Measurements from ENCODE around the gene GRAMD4. TPM values are rescaled to one million over a fixed set of nuclear protein-coding genes. Genes with fewer than 3 reads are reported as not detected.

Gene GRAMD4
- total and polyA plus RNA-seq, 10 of the 15 experiments (the other 5 are each of a cell fraction or from before 2014, with no cell fraction given): 0.21 to 45.5 (median 10.6) TPM

DNA sequence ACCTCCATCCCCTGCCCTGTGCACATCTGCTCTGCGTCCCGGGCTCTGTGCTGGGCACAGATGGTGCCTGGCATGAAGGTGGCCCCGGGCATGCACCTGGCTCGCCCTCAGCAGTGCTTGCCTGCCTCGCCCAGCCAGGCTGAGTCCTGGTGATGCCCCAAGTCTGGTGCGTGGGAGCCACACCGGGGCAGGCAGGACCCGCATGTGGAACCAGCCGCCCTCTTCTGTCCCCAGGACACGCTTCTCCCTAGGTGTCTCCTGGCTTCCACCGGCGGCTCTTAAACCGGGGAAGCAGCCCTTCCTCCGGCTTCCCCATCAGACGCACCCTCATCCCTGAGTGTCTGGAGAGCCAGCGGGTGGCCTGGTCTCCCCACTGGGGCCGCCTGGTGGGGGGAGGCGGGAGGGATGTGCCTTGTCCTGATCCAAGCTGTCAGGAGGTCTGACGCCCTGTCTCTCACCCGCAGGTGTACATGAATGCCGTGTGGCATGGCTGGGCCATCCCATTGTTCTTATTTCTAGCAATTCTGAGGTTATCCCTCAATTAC is 45.0 kb downstream of the GRAMD4 start:
- H3K4me3 ChIP-seq: no peak overlapping the region
- ChIA-PET RAD21 (ENCODE audit: unreplicated experiment) (no interaction called here), CTCF (no interaction called here), POLR2A (no interaction called here), SMC1A (ENCODE audit: uncharacterized antibody, unreplicated experiment) (interaction anchor here (0.9 kb wide), 1 partner anchor 101 kb away, joined by 3 read pairs; no protein-coding TSS in a partner anchor)
- no TSS peak for BruUV-seq (replicated peaks)
- H4K20me1 ChIP-seq (ENCODE audit: control insufficient read depth, insufficient read depth): no peaks in the 10 kb centered on the region
- H3K36me3 ChIP-seq (ENCODE audit: control insufficient read depth in 2 of 2, insufficient read depth in 2 of 2, low read length in 1 of 2): peaks cover 0 to 32% of the 10 kb centered on the region in 2 experiments; a peak in 3 of 4 replicates
- no peaks in the 10 kb centered on the region for H3K79me2 ChIP-seq (ENCODE audit: control insufficient read depth, insufficient read depth, low read length)
- H3K27ac ChIP-seq (ENCODE audit: control insufficient read depth, insufficient read depth): no peak overlapping the region
- H2AFZ ChIP-seq (ENCODE audit: control insufficient read depth, low read depth, low read length): no peak overlapping the region
- TF ChIP-seq HDAC6 (IDR thresholded peaks at IDR 0.05; ENCODE audit: unreplicated experiment) (no peak), RCOR1 (conservative IDR thresholded peaks at IDR 0.05; ENCODE audit: low read depth, low read length) (no peak), POLR2AphosphoS2 (IDR thresholded peaks at IDR 0.05; ENCODE audit: low read depth, low read length) (no peak), HDAC2 (IDR thresholded peaks at IDR 0.05) (no peak)
- H3K27me3 ChIP-seq (replicated peaks in 1 of 2; ENCODE audit: control insufficient read depth in 2 of 2, insufficient read depth in 2 of 2, low read length in 1 of 2): no peaks in the 10 kb centered on the region
- H3K9me3 ChIP-seq (replicated peaks; ENCODE audit: control insufficient read depth, insufficient read depth, low read length): no peaks in the 10 kb centered on the region
- ATAC-seq (no peak), FAIRE-seq (no peak), DNase-seq (ENCODE audit: low read depth, low spot score) (no peak)
- H3K4me1 ChIP-seq (ENCODE audit: control insufficient read depth, insufficient read depth, low read length): no peaks in the 10 kb centered on the region
- H3K4me2 ChIP-seq (ENCODE audit: control insufficient read depth, insufficient read depth): no peak overlapping the region
- in situ Hi-C loops (cut with MboI) (no loop called here), intact Hi-C loops (cut with micrococcal nuclease; ENCODE audit: unreplicated experiment) (no loop called here)
- no peak overlapping the region for H3K9ac ChIP-seq (ENCODE audit: control insufficient read depth, insufficient read depth, low read length)
- 81% methylated on average over 21 of the region's 21 CpGs for WGBS (ENCODE audit: insufficient coverage, insufficient replicate concordance, low lambda C conversion rate, missing lambda C conversion rate)

DNA sequence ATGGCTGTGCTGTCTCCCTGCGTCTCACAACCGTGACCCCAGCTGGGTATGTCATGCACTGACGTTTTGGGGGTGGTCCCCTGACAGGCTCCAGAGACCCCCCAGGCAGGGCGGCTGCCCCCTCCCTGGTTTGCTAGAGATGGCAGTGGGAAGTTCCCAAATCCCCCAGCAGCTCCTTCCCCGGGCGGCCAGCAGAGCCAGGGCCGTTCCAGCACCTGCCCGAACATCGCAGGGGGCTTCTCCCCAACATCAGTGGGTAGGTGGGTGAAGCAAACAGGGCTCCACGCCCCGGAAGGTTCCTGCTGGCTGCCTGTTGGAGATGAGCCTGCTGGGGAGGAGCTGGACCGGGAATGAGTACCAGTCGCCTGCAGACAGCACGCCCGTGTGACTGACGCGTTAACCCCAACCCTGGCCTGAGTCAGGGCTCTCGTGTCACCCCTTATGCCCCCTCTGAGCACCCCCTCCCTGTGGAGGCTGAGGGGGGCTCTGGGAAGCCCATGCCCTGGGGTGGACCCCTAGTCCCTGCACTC is 45.6 kb downstream of the GRAMD4 start:
- ChIA-PET CTCF (no interaction called here), POLR2A (no interaction called here), SMC1A (ENCODE audit: uncharacterized antibody, unreplicated experiment) (interaction anchor here (0.9 kb wide), 1 partner anchor 102 kb away, joined by 3 read pairs; no protein-coding TSS in a partner anchor), RAD21 (ENCODE audit: unreplicated experiment) (no interaction called here)
- Histone ChIP-seq H2AFZ (ENCODE audit: control insufficient read depth, low read depth, low read length) (no peak overlapping the region), H3K36me3 (ENCODE audit: control insufficient read depth in 2 of 2, insufficient read depth in 2 of 2, low read length in 1 of 2) (peaks cover 0 to 35% of the 10 kb centered on the region in 2 experiments; a peak in 3 of 4 replicates), H3K4me1 (ENCODE audit: control insufficient read depth, insufficient read depth, low read length) (no peaks in the 10 kb centered on the region), H3K9ac (ENCODE audit: control insufficient read depth, insufficient read depth, low read length) (no peak overlapping the region), H3K9me3 (replicated peaks; ENCODE audit: control insufficient read depth, insufficient read depth, low read length) (no peaks in the 10 kb centered on the region), H3K27ac (ENCODE audit: control insufficient read depth, insufficient read depth) (no peak overlapping the region), H3K4me2 (ENCODE audit: control insufficient read depth, insufficient read depth) (no peak overlapping the region), H3K4me3 (no peak overlapping the region), H3K79me2 (ENCODE audit: control insufficient read depth, insufficient read depth, low read length) (no peaks in the 10 kb centered on the region), H3K27me3 (replicated peaks in 1 of 2; ENCODE audit: control insufficient read depth in 2 of 2, insufficient read depth in 2 of 2, low read length in 1 of 2) (no peaks in the 10 kb centered on the region), H4K20me1 (ENCODE audit: control insufficient read depth, insufficient read depth) (no peaks in the 10 kb centered on the region)
- in situ Hi-C loops (cut with MboI): no loop called here
- ATAC-seq: no peak
- no peak for FAIRE-seq
- WGBS (ENCODE audit: insufficient coverage, insufficient replicate concordance, low lambda C conversion rate, missing lambda C conversion rate): 81% methylated on average over 18 of the region's 18 CpGs
- intact Hi-C loops (cut with micrococcal nuclease; ENCODE audit: unreplicated experiment): no loop called here
- BruUV-seq (replicated peaks): no TSS peak
- DNase-seq (ENCODE audit: low read depth, low spot score): no peak
- TF ChIP-seq E2F8 (IDR thresholded peaks at IDR 0.05; ENCODE audit: low read depth, partially characterized antibody) (no peak), ATF2 (IDR thresholded peaks at IDR 0.05; ENCODE audit: low read length) (no peak), HCFC1 (IDR thresholded peaks at IDR 0.05; ENCODE audit: low read length) (no peak), RAD51 (IDR thresholded peaks at IDR 0.05) (no peak), RBBP5 (conservative IDR thresholded peaks at IDR 0.05) (no peak), ATF7 (IDR thresholded peaks at IDR 0.05; ENCODE audit: low read depth) (no peak)
- TF ChIP-seq, protein P1, sequence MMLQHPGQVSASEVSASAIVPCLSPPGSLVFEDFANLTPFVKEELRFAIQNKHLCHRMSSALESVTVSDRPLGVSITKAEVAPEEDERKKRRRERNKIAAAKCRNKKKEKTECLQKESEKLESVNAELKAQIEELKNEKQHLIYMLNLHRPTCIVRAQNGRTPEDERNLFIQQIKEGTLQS (IDR thresholded peaks at IDR 0.05; ENCODE audit: borderline replicate concordance, extremely low read depth, low read depth, low read length): no peak
- TF ChIP-seq, protein P2, sequence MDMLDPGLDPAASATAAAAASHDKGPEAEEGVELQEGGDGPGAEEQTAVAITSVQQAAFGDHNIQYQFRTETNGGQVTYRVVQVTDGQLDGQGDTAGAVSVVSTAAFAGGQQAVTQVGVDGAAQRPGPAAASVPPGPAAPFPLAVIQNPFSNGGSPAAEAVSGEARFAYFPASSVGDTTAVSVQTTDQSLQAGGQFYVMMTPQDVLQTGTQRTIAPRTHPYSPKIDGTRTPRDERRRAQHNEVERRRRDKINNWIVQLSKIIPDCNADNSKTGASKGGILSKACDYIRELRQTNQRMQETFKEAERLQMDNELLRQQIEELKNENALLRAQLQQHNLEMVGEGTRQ (IDR thresholded peaks at IDR 0.05; ENCODE audit: borderline replicate concordance, low read depth, low read length): no peak
